Mucosa of rectum (tissue), 2 donors: ENCODE data around the gene UBE3B.

Source experiments
- H3K27ac ChIP-seq, 2 donors: one replicate each; pipeline ENCODE4 v1.7.0; 2013; ENCODE audit warnings: inconsistent platforms in 2 of 2, low read depth in 2 of 2, low read length in 2 of 2
- H3K27me3 ChIP-seq, 2 donors: one replicate each; pipeline ENCODE4 v1.7.0; 2013; ENCODE audit warnings: low read length in 2 of 2; ENCODE audit not compliant: control insufficient read depth in 2 of 2, insufficient read depth in 2 of 2
- H3K36me3 ChIP-seq, 2 donors: one replicate each; pipeline ENCODE4 v1.7.0; 2013; ENCODE audit warnings: low read length in 2 of 2; ENCODE audit not compliant: control insufficient read depth in 2 of 2, insufficient read depth in 2 of 2
- H3K4me1 ChIP-seq, 2 donors: one replicate each; pipeline ENCODE4 v1.7.0; 2013; ENCODE audit warnings: low read length in 2 of 2, mild to moderate bottlenecking in 1 of 2; ENCODE audit not compliant: control insufficient read depth in 2 of 2, insufficient read depth in 2 of 2
- H3K4me3 ChIP-seq, 2 donors: one replicate each; pipeline ENCODE4 v1.7.0; 2013; ENCODE audit warnings: low read length in 2 of 2
- H3K9ac ChIP-seq, 2 donors: one replicate each; pipeline ENCODE4 v1.7.0; 2013; ENCODE audit warnings: low read length in 2 of 2, low read depth in 1 of 2, mild to moderate bottlenecking in 1 of 2
- H3K9me3 ChIP-seq, 2 donors: one replicate each; pipeline ENCODE4 v1.7.0; 2013; ENCODE audit warnings: low read length in 2 of 2; ENCODE audit not compliant: control insufficient read depth in 2 of 2
- donor health status: healthy.
- donor health status: Normal muscosa, but diverticular disease.

The UBE3B gene

DNA sequence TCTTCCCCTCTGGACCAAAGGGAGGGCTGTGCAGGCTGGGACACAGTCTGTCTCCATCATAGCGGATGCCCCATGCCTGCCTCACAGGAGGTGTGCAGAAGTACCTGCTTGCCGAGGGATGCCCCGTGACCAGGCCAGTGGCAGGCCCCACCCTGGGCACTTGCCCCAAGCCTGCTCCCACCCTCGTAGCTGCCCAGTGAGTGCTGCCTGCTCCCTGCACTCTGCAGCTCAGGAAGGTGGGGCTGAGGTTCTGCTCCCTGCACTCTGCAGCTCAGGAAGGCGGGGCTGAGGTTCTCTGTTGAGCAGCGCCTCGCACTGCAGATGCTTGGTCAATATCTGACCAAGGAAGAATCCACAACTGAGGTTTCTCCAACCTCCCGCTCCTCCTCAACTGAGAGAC, 89.0 kb downstream of the UBE3B start:
- Histone ChIP-seq H3K9ac (no peak overlapping the region), H3K9me3 (no peaks in the 10 kb centered on the region), H3K4me3 (no peak overlapping the region), H3K27ac (no peak overlapping the region), H3K36me3 (peaks cover 15 to 33% of the 10 kb centered on the region in 2 donors), H3K4me1 (no peaks in the 10 kb centered on the region), H3K27me3 (no peaks in the 10 kb centered on the region)

DNA sequence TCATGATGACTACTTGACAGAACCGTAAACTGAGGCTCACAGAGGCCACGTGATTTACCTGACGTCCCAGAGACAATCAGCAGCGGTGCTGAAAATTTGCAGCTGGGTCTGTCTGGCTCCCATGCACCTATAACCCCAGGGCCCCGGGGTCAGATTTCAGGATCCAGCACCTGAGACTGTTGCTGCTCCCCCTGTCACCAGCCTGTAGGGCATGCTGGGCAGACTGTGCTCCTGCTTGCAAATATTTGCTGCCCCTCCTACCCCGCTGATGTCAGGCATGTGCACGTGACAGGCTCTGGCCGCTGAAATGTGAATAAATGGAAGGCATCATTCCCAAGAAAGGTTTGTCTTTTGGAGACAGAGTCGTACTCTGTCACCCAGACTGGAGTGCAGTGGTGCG, 89.9 kb downstream of the UBE3B start:
- Histone ChIP-seq H3K27ac (no peak overlapping the region), H3K36me3 (peaks cover 15 to 29% of the 10 kb centered on the region in 2 donors), H3K4me3 (no peak overlapping the region), H3K9ac (no peak overlapping the region), H3K4me1 (no peaks in the 10 kb centered on the region), H3K9me3 (no peaks in the 10 kb centered on the region), H3K27me3 (no peaks in the 10 kb centered on the region)

- Histone ChIP-seq H3K36me3 (peaks cover 15 to 29% of the 10 kb centered on the region in 2 donors), H3K9me3 (no peaks in the 10 kb centered on the region), H3K4me1 (peaks cover 0 to 5% of the 10 kb centered on the region in 2 donors), H3K27ac (no peak overlapping the region), H3K4me3 (no peak overlapping the region), H3K9ac (no peak overlapping the region), H3K27me3 (no peaks in the 10 kb centered on the region)
These were observed 90.5 kb downstream of the UBE3B start for GRCh38 chr12:109567967-109568366.

DNA sequence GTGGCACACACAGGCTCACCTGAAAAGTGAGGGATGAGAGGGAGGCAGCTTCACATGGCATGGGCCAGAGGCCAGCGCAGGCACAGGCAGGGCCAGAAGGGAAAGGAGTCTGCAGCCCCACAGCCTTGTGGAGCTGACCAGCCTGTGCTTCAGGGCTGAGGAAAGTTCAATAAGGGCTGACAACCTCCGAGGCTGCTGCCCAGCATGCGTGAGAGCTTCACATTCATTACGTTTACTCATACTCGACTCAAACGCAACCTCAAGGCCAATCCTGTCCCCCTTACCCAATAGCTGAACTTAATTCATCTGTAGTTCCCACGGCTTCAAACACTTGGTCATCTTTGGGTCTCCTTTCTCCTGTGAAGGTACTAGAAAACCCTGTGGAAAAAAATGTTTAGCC, 91.1 kb downstream of the UBE3B start:
- Histone ChIP-seq H3K9me3 (no peaks in the 10 kb centered on the region), H3K27me3 (no peaks in the 10 kb centered on the region), H3K9ac (no peak overlapping the region), H3K4me1 (peaks cover 0 to 5% of the 10 kb centered on the region in 2 donors), H3K36me3 (peaks cover 15 to 26% of the 10 kb centered on the region in 2 donors), H3K4me3 (no peak overlapping the region), H3K27ac (no peak overlapping the region)

GRCh38 chr12:109571773-109572505, 94.5 kb downstream of the UBE3B start:
- no peaks in the 10 kb centered on the region for H3K9me3 ChIP-seq
- no peak overlapping the region for H3K4me3 ChIP-seq
- peaks cover 6 to 11% of the 10 kb centered on the region in 2 donors for H3K4me1 ChIP-seq
- H3K9ac ChIP-seq: no peak overlapping the region
- H3K36me3 ChIP-seq: peaks cover 10 to 17% of the 10 kb centered on the region in 2 donors
- H3K27me3 ChIP-seq: no peaks in the 10 kb centered on the region
- H3K27ac ChIP-seq: no peak overlapping the region

- Histone ChIP-seq H3K36me3 (peaks cover 14 to 20% of the 10 kb centered on the region in 2 donors), H3K27ac (peak overlapping the region in 1 of 2 donors; percentile 91), H3K27me3 (no peaks in the 10 kb centered on the region), H3K4me3 (peak overlapping the region in 1 of 2 donors; percentile 88), H3K4me1 (peaks cover 6 to 11% of the 10 kb centered on the region in 2 donors), H3K9me3 (no peaks in the 10 kb centered on the region), H3K9ac (peak overlapping the region; percentile 74 to 90)
These were observed 95.0 kb downstream of the UBE3B start for GRCh38 chr12:109572506-109572845.

- Histone ChIP-seq H3K36me3 (peaks cover 10 to 23% of the 10 kb centered on the region in 2 donors), H3K9me3 (no peaks in the 10 kb centered on the region), H3K27ac (peak within 1 kb of the TSS; percentile 88 to 91), H3K4me1 (peaks cover 6 to 11% of the 10 kb centered on the region in 2 donors), H3K4me3 (peak within 1 kb of the TSS; percentile 83 to 98), H3K9ac (peak within 1 kb of the TSS; percentile 90 to 94), H3K27me3 (no peaks in the 10 kb centered on the region)
These were observed 95.8 kb downstream of the UBE3B start, which contains the start of the genes MMAB and MVK for GRCh38 chr12:109573029-109573913. TSS of gene MMAB (minus strand) at chr12:109573504. CDS start at chr12:109573480, 24 bp downstream. TSS of gene MVK (plus strand) at chr12:109573794. CDS start at chr12:109574823, 1,029 bp downstream.

DNA sequence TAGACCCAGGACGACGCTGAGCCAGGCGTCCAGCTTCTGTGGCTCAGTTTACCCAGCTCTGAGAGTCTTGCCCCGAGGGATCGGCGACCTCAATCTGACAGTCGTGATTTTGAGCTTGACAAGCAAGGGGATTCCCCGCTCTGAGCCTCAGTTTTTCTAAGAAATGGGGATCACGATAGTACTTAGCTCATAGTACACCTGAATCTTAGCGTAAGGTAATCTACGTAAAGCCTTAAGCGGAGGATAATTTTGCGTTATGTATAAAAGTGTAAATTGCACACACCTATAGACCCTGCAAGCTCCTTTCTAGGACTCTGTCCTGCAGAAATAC, 96.4 kb downstream of the UBE3B start:
- Histone ChIP-seq H3K36me3 (peaks cover 12 to 25% of the 10 kb centered on the region in 2 donors), H3K9ac (peak overlapping the region; percentile 73 to 94), H3K4me1 (peaks cover 6 to 11% of the 10 kb centered on the region in 2 donors), H3K4me3 (peak overlapping the region; percentile 83 to 98), H3K27me3 (no peaks in the 10 kb centered on the region), H3K9me3 (no peaks in the 10 kb centered on the region), H3K27ac (peak overlapping the region; percentile 10 to 15)

GRCh38 chr12:109575683-109576082, 98.2 kb downstream of the UBE3B start:
- Histone ChIP-seq H3K27me3 (no peaks in the 10 kb centered on the region), H3K4me3 (no peak overlapping the region), H3K27ac (no peak overlapping the region), H3K4me1 (peaks cover 6 to 11% of the 10 kb centered on the region in 2 donors), H3K36me3 (peaks cover 25 to 39% of the 10 kb centered on the region in 2 donors), H3K9ac (no peak overlapping the region), H3K9me3 (no peaks in the 10 kb centered on the region)

GRCh38 chr12:109577311-109577710, 99.9 kb downstream of the UBE3B start:
- peaks cover 36 to 47% of the 10 kb centered on the region in 2 donors for H3K36me3 ChIP-seq
- no peaks in the 10 kb centered on the region for H3K9me3 ChIP-seq
- H3K27me3 ChIP-seq: no peaks in the 10 kb centered on the region
- H3K4me3 ChIP-seq: no peak overlapping the region
- H3K27ac ChIP-seq: no peak overlapping the region
- no peak overlapping the region for H3K9ac ChIP-seq
- peaks cover 6 to 11% of the 10 kb centered on the region in 2 donors for H3K4me1 ChIP-seq
